Measurements from ENCODE around the gene RABGGTB. TPM values are rescaled to one million over a fixed set of nuclear protein-coding genes. Genes with fewer than 3 reads are reported as not detected.
A peak's percentile ranks its signal among the peaks of the same experiment; 100 is the strongest.

The RABGGTB gene
- total and polyA plus RNA-seq, 9 of the 15 experiments (the other 6 are each of a cell fraction or from before 2014, with no cell fraction given): 148 to 354 (median 206) TPM

DNA sequence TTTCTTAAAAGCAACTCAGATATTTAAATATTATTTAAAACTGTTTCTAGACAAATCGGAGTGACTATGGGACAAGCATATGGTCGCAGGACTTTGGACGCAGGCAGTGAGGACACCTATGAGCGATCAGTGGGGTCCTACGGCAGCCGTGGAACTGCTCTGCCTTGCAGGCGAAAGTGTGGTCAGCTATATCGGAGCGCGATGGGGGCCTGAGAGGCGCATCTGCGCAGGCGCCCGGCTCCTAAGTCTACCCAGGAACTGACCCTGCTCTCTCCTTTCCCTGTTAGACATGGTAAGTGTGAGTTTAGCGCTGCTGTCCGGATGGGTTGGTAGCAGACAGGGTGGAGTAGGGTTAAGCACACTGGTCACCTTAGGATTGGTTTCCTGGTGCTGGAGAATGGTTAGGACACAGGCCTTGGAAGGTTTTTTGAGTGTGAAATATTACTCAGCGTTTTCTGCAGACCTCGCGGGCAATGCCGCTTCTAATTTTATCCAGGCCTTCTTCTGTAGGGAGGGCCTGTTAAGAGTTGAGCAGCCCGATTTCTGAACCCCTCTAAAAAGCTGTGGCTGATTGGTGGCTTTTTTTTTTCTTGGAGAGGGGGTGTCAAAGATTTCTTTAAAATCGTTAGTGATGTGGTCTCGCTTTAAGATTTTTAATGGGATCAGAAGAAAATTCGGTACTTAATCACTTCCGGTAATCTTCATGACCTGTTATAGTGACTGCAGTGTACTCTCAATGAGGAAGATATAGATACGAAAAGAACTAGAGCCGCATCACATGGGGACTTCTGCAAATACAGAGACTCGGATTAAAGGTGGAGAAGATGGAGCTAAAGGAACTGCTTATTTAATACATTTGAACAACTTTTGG lies at the start of gene RABGGTB (continued):
- TF ChIP-seq GATA2 (CRISPR knock-in tag; IDR thresholded peaks at IDR 0.05) (no peak; the same call in 1 of the 2 replicates), MAFF (IDR thresholded peaks at IDR 0.05; ENCODE audit: low read length) (peak; percentile 49), ATF1 (CRISPR knock-in tag; IDR thresholded peaks at IDR 0.05) (no peak), ATF1 (tag; IDR thresholded peaks at IDR 0.05) (peak; percentile 69), NR2C1 (IDR thresholded peaks at IDR 0.05) (no peak; the same call in 1 of the 2 replicates), NR2C1 (tag; IDR thresholded peaks at IDR 0.05) (0 out of 2 replicates have a peak, but pooled peaks have one; percentile 18), MYBL2 (IDR thresholded peaks at IDR 0.05; ENCODE audit: low read depth) (no peak), MYBL2 (CRISPR knock-in tag; IDR thresholded peaks at IDR 0.05; ENCODE audit: borderline replicate concordance) (no peak), CHCHD3 (CRISPR knock-in tag; IDR thresholded peaks at IDR 0.05) (0 out of 2 replicates have a peak, but pooled peaks have one; percentile 23), RBM34 (IDR thresholded peaks at IDR 0.05; ENCODE audit: borderline replicate concordance, insufficient read depth, low read length) (no peak), TBP (optimal IDR thresholded peaks at IDR 0.05; ENCODE audit: low read depth, low read length) (no peak), ZKSCAN1 (IDR thresholded peaks at IDR 0.05; ENCODE audit: low read depth, low read length) (peak; percentile 9), ARNT (IDR thresholded peaks at IDR 0.05) (peak in 1 of 2 experiments; percentile 32; a peak in 1 of 4 replicates), MTA1 (IDR thresholded peaks at IDR 0.05; ENCODE audit: borderline replicate concordance) (no peak), RBBP5 (IDR thresholded peaks at IDR 0.05; ENCODE audit: borderline replicate concordance, insufficient read depth, low read length, poor library complexity, severe bottlenecking) (peak; percentile 68), TAF1 (IDR thresholded peaks at IDR 0.05; ENCODE audit: control insufficient read depth, extremely low read depth, insufficient read depth, low read length, severe bottlenecking) (peak; percentile 98), SRF (CRISPR knock-in tag; IDR thresholded peaks at IDR 0.05) (0 out of 4 replicates have a peak, but pooled peaks of 1 of the 2 experiments have one; percentile 49), CAMTA2 (CRISPR knock-in tag; conservative IDR thresholded peaks at IDR 0.05) (no peak), RHOXF2B (CRISPR knock-in tag; conservative IDR thresholded peaks at IDR 0.05) (0 out of 2 replicates have a peak, but pooled peaks have one; percentile 75), ZNF263 (CRISPR knock-in tag; IDR thresholded peaks at IDR 0.05; ENCODE audit: borderline replicate concordance) (no peak; the same call in 1 of the 2 replicates), NCOR1 (IDR thresholded peaks at IDR 0.05) (peak; percentile 13; the same call in 1 of the 2 replicates), EP300 (IDR thresholded peaks at IDR 0.05; ENCODE audit: low read length) (no peak)
- TF ChIP-seq, protein P1, sequence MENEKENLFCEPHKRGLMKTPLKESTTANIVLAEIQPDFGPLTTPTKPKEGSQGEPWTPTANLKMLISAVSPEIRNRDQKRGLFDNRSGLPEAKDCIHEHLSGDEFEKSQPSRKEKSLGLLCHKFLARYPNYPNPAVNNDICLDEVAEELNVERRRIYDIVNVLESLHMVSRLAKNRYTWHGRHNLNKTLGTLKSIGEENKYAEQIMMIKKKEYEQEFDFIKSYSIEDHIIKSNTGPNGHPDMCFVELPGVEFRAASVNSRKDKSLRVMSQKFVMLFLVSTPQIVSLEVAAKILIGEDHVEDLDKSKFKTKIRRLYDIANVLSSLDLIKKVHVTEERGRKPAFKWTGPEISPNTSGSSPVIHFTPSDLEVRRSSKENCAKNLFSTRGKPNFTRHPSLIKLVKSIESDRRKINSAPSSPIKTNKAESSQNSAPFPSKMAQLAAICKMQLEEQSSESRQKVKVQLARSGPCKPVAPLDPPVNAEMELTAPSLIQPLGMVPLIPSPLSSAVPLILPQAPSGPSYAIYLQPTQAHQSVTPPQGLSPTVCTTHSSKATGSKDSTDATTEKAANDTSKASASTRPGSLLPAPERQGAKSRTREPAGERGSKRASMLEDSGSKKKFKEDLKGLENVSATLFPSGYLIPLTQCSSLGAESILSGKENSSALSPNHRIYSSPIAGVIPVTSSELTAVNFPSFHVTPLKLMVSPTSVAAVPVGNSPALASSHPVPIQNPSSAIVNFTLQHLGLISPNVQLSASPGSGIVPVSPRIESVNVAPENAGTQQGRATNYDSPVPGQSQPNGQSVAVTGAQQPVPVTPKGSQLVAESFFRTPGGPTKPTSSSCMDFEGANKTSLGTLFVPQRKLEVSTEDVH (IDR thresholded peaks at IDR 0.05; ENCODE audit: low read depth, partially characterized antibody): no peak
- TF ChIP-seq, protein P2, sequence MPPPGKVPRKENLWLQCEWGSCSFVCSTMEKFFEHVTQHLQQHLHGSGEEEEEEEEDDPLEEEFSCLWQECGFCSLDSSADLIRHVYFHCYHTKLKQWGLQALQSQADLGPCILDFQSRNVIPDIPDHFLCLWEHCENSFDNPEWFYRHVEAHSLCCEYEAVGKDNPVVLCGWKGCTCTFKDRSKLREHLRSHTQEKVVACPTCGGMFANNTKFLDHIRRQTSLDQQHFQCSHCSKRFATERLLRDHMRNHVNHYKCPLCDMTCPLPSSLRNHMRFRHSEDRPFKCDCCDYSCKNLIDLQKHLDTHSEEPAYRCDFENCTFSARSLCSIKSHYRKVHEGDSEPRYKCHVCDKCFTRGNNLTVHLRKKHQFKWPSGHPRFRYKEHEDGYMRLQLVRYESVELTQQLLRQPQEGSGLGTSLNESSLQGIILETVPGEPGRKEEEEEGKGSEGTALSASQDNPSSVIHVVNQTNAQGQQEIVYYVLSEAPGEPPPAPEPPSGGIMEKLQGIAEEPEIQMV (tag; conservative IDR thresholded peaks at IDR 0.05; ENCODE audit: low read depth): no peak
- TF ChIP-seq, protein P3, sequence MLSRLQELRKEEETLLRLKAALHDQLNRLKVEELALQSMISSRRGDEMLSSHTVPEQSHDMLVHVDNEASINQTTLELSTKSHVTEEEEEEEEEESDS (CRISPR knock-in tag; IDR thresholded peaks at IDR 0.05): no peak

Data from K562 (cell line).